Measurements from ENCODE around the gene RABEPK.
A peak's percentile ranks its signal among the peaks of the same experiment; 100 is the strongest.
"Not testable (repeated sequence)": the region's sequence is repeated elsewhere in the genome, so short reads cannot be mapped to it uniquely, and the experiment has no call there.

RABEPK gene

GRCh38 chr9:125195591-125195990 is 4.8 kb upstream of the RABEPK start:
- not testable (repeated sequence) for DNase-seq

- DNase-seq = no peak
These were observed 2.7 kb downstream of the RABEPK start for GRCh38 chr9:125202846-125203618.

- no peak for DNase-seq
These were observed 4.1 kb downstream of the RABEPK start for GRCh38 chr9:125204477-125204876.

- no peak for DNase-seq
These were observed 13.8 kb downstream of the RABEPK start for GRCh38 chr9:125214186-125214585.

GRCh38 chr9:125218621-125219020 is 18.3 kb downstream of the RABEPK start:
- no peak for DNase-seq

- not testable (repeated sequence) for DNase-seq
These were observed 24.5 kb downstream of the RABEPK start for GRCh38 chr9:125224858-125225257.

- no peak for DNase-seq
These were observed 27.4 kb downstream of the RABEPK start for GRCh38 chr9:125227761-125228160.

GRCh38 chr9:125233678-125234077 is 33.3 kb downstream of the RABEPK start:
- DNase-seq = no peak

- DNase-seq = not testable (repeated sequence)
These were observed 33.8 kb downstream of the RABEPK start for GRCh38 chr9:125234099-125234498.

- DNase-seq = no peak
These were observed 35.6 kb downstream of the RABEPK start for GRCh38 chr9:125235804-125236519.

- not testable (repeated sequence) for DNase-seq
These were observed 36.3 kb downstream of the RABEPK start for GRCh38 chr9:125236520-125237159.

- no peak for DNase-seq
These were observed 38.0 kb downstream of the RABEPK start for GRCh38 chr9:125238127-125238914.

GRCh38 chr9:125238915-125239446 is 38.6 kb downstream of the RABEPK start:
- DNase-seq = no peak

GRCh38 chr9:125239631-125240597 is 39.6 kb downstream of the RABEPK start:
- DNase-seq = no peak

GRCh38 chr9:125240649-125240999 is 40.3 kb downstream of the RABEPK start:
- peak; percentile 53 to 55 for DNase-seq

GRCh38 chr9:125241000-125241862 is 40.9 kb downstream of the RABEPK start, which contains the start of gene HSPA5:
TSS of gene HSPA5 (minus strand) at chr9:125241343. CDS start at chr9:125241126, 217 bp downstream.
- DNase-seq = peak; percentile 100

- DNase-seq = peak in 1 of 2 donors; percentile 41
These were observed 41.8 kb downstream of the RABEPK start for GRCh38 chr9:125241863-125242739.

GRCh38 chr9:125243792-125244260 is 43.5 kb downstream of the RABEPK start:
- no peak for DNase-seq

- DNase-seq = no peak
These were observed 45.9 kb downstream of the RABEPK start for GRCh38 chr9:125246261-125246667.

Measured in stimulated activated CD4-positive, alpha-beta T cell treated with anti-CD3 and anti-CD28 coated beads, Interleukin-2, amount 100 ng/mL, for 24 hours (primary cell).